SK-N-SH treated with all-trans-retinoic acid at 6 μM for 48 hours (cell line): Measurements from ENCODE around the gene TIMP1.
A peak's percentile ranks its signal among the peaks of the same experiment; 100 is the strongest.

Experiments
- ATAC-seq: fragments of 200-7000 bp; cut with Tn5 transposase; 3 replicates; pipeline ENCODE4 v1.9.1; 2020; ENCODE audit warnings: mild to moderate bottlenecking, moderate library complexity
- ARNTL ChIP-seq: fragments of 450-650 bp; formaldehyde crosslinking; IDR thresholded peaks from 2 replicates; pipeline ENCODE4 v1.5.0; 2020; ENCODE audit warnings: low read depth, mild to moderate bottlenecking, moderate library complexity, borderline replicate concordance
- CREB5 ChIP-seq: fragments of 250-450 bp; sonication (Bioruptor Pico); IDR thresholded peaks from 2 replicates; pipeline ENCODE4 v1.5.1; 2020; ENCODE audit warnings: low read depth, mild to moderate bottlenecking, moderate library complexity
- CSDC2 ChIP-seq: fragments of 250-450 bp; sonication (Bioruptor Pico); IDR thresholded peaks from 2 replicates; pipeline ENCODE4 v1.5.0; 2020; ENCODE audit warnings: mild to moderate bottlenecking, moderate library complexity
- CSRNP3 ChIP-seq: fragments of 250-450 bp; sonication (Bioruptor Pico); IDR thresholded peaks from 2 replicates; pipeline ENCODE4 v1.5.1; 2021; ENCODE audit warnings: mild to moderate bottlenecking, moderate library complexity
- ESRRG ChIP-seq: fragments of 250-450 bp; sonication (Bioruptor Pico); IDR thresholded peaks from 2 replicates; pipeline ENCODE4 v1.6.1; 2021; ENCODE audit warnings: mild to moderate bottlenecking
- GLIS3 ChIP-seq: fragments of 250-450 bp; sonication (Bioruptor Pico); IDR thresholded peaks from 2 replicates; pipeline ENCODE4 v1.5.0; 2020; ENCODE audit warnings: mild to moderate bottlenecking, moderate library complexity
- ISL1 ChIP-seq: fragments of 250-450 bp; sonication (Bioruptor Pico); IDR thresholded peaks from 2 replicates; pipeline ENCODE4 v2.1.2; 2022; ENCODE audit warnings: mild to moderate bottlenecking, moderate library complexity
- OSR1 ChIP-seq: fragments of 250-450 bp; sonication (Bioruptor Pico); IDR thresholded peaks from 2 replicates; pipeline ENCODE4 v1.8.0; 2022; ENCODE audit warnings: moderate library complexity, mild to moderate bottlenecking, inconsistent platforms
- RARB ChIP-seq: fragments of 250-450 bp; sonication (Bioruptor Pico); IDR thresholded peaks from 2 replicates; pipeline ENCODE4 v1.8.0; 2021; ENCODE audit warnings: mild to moderate bottlenecking, moderate library complexity
- SNAI2 ChIP-seq: fragments of 250-450 bp; sonication (Bioruptor Pico); IDR thresholded peaks from 2 replicates; pipeline ENCODE4 v1.5.0; 2020; ENCODE audit warnings: mild to moderate bottlenecking, moderate library complexity
- TCF4 ChIP-seq: fragments of 250-450 bp; sonication (Bioruptor Pico); IDR thresholded peaks from 2 replicates; pipeline ENCODE4 v1.8.0; 2021; ENCODE audit warnings: mild to moderate bottlenecking, moderate library complexity, borderline replicate concordance
- TOX ChIP-seq: fragments of 250-450 bp; sonication (Bioruptor Pico); IDR thresholded peaks from 2 replicates; pipeline ENCODE4 v1.8.0; 2021; ENCODE audit warnings: mild to moderate bottlenecking, moderate library complexity, borderline replicate concordance
- TSHZ2 ChIP-seq: fragments of 250-450 bp; sonication (Bioruptor Pico); IDR thresholded peaks from 2 replicates; pipeline ENCODE4 v1.5.0; 2020; ENCODE audit warnings: mild to moderate bottlenecking, moderate library complexity
- ZC3H10 ChIP-seq: fragments of 250-450 bp; sonication (Bioruptor Pico); IDR thresholded peaks from 2 replicates; pipeline ENCODE4 v1.5.1; 2021; ENCODE audit warnings: mild to moderate bottlenecking, moderate library complexity
- ZFP3 ChIP-seq: fragments of 250-450 bp; sonication (Bioruptor Pico); IDR thresholded peaks from 2 replicates; pipeline ENCODE4 v1.5.0; 2020; ENCODE audit warnings: mild to moderate bottlenecking, moderate library complexity
- ZFP30 ChIP-seq: fragments of 450-650 bp; formaldehyde crosslinking; IDR thresholded peaks from 2 replicates; pipeline ENCODE4 v1.5.0; 2022; ENCODE audit warnings: mild to moderate bottlenecking, moderate library complexity
- ZNF565 ChIP-seq: fragments of 450-650 bp; formaldehyde crosslinking; conservative IDR thresholded peaks from 2 replicates; pipeline ENCODE4 v1.5.0; 2020; ENCODE audit warnings: low read depth, mild to moderate bottlenecking, moderate library complexity
- ZNF70 ChIP-seq: fragments of 450-650 bp; formaldehyde crosslinking; IDR thresholded peaks from 2 replicates; pipeline ENCODE4 v1.5.0; 2020; ENCODE audit warnings: mild to moderate bottlenecking, moderate library complexity
- ZNF8 ChIP-seq: fragments of 450-650 bp; formaldehyde crosslinking; IDR thresholded peaks from 2 replicates; pipeline ENCODE4 v1.5.0; 2020; ENCODE audit warnings: mild to moderate bottlenecking, moderate library complexity
- TF ChIP-seq, protein P1 (sequence below): fragments of 250-450 bp; sonication (Bioruptor Pico); IDR thresholded peaks from 2 replicates; pipeline ENCODE4 v1.8.0; 2021; ENCODE audit warnings: low read depth, mild to moderate bottlenecking, moderate library complexity, borderline replicate concordance

Gene TIMP1

GRCh38 chrX:47540754-47541538, 41.3 kb upstream of the TIMP1 start:
- no peak for TF ChIP-seq ZC3H10
- TF ChIP-seq CSRNP3 (CRISPR knock-in tag) = no peak
- no peak for TF ChIP-seq TCF4 (CRISPR knock-in tag)
- TF ChIP-seq SNAI2 (CRISPR knock-in tag) = no peak
- no peak for TF ChIP-seq CREB5
- peak; percentile 100 for ATAC-seq

- ATAC-seq = no peak
- no peak for TF ChIP-seq RARB
- no peak for TF ChIP-seq ZNF565 (CRISPR knock-in tag)
- no peak for TF ChIP-seq CREB5
- TF ChIP-seq ESRRG = no peak
- TF ChIP-seq TCF4 (CRISPR knock-in tag) = no peak
- TF ChIP-seq SNAI2 (CRISPR knock-in tag) = no peak
- no peak for TF ChIP-seq ARNTL
- no peak for TF ChIP-seq OSR1
- no peak for TF ChIP-seq ZNF70 (CRISPR knock-in tag)
- no peak for TF ChIP-seq GLIS3 (CRISPR knock-in tag)
- no peak for TF ChIP-seq TOX (CRISPR knock-in tag)
- TF ChIP-seq ZFP30 (CRISPR knock-in tag) = no peak
Measured at GRCh38 chrX:47543496-47543895, 38.7 kb upstream of the TIMP1 start.

- ATAC-seq = peak; percentile 97
- TF ChIP-seq ZC3H10 = no peak
- TF ChIP-seq, protein P1, sequence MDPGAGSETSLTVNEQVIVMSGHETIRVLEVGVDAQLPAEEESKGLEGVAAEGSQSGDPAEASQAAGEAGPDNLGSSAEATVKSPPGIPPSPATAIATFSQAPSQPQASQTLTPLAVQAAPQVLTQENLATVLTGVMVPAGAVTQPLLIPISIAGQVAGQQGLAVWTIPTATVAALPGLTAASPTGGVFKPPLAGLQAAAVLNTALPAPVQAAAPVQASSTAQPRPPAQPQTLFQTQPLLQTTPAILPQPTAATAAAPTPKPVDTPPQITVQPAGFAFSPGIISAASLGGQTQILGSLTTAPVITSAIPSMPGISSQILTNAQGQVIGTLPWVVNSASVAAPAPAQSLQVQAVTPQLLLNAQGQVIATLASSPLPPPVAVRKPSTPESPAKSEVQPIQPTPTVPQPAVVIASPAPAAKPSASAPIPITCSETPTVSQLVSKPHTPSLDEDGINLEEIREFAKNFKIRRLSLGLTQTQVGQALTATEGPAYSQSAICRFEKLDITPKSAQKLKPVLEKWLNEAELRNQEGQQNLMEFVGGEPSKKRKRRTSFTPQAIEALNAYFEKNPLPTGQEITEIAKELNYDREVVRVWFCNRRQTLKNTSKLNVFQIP (CRISPR knock-in tag) = no peak
- no peak for TF ChIP-seq CSDC2 (CRISPR knock-in tag)
- no peak for TF ChIP-seq TSHZ2 (CRISPR knock-in tag)
- TF ChIP-seq ZNF70 (CRISPR knock-in tag) = no peak
- no peak for TF ChIP-seq ISL1 (CRISPR knock-in tag)
Measured at GRCh38 chrX:47556045-47556623, 26.1 kb upstream of the TIMP1 start.

GRCh38 chrX:47558436-47558835, 23.8 kb upstream of the TIMP1 start:
- ATAC-seq = no peak
- TF ChIP-seq TSHZ2 (CRISPR knock-in tag) (no peak), ZNF565 (CRISPR knock-in tag) (no peak), ZNF70 (CRISPR knock-in tag) (no peak), ZFP3 (no peak), TOX (CRISPR knock-in tag) (no peak), CREB5 (no peak), GLIS3 (CRISPR knock-in tag) (no peak), ZNF8 (CRISPR knock-in tag) (no peak), SNAI2 (CRISPR knock-in tag) (no peak), OSR1 (no peak)
- TF ChIP-seq, protein P1 (CRISPR knock-in tag) = no peak
